ENCODE data around the gene BTNL9.
"Not testable (repeated sequence)": the region's sequence is repeated elsewhere in the genome, so short reads cannot be mapped to it uniquely, and the experiment has no call there.

BTNL9 gene

GRCh38 chr5:181060924-181061323 lies 20.9 kb downstream of the BTNL9 start:
- DNase-seq (ENCODE audit: low read depth in 2 of 2, low spot score in 1 of 2): no peak

- no peak for DNase-seq (ENCODE audit: low read depth in 2 of 2, low spot score in 1 of 2)
These were observed 21.6 kb downstream of the BTNL9 start for GRCh38 chr5:181061645-181062044.

DNA sequence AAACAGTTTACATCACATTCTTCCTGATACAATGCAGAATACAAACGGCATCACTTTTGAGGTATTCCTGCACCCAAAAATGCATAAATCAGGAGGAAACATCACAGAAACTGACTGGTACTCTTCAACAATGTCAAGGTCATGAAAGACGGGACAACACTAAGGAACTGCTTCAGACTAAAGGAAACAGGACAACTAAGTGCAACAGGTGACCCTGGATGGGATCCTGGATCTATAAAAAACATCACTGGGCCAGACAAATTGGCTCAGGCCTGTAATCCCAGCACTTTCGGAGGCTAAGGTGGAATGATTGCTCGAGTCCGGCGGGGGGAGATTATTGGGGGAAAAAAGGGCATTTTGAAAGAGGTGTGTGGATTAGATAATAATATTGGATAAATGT lies 22.6 kb downstream of the BTNL9 start:
- DNase-seq (ENCODE audit: low read depth in 2 of 2, low spot score in 1 of 2): no peak

DNA sequence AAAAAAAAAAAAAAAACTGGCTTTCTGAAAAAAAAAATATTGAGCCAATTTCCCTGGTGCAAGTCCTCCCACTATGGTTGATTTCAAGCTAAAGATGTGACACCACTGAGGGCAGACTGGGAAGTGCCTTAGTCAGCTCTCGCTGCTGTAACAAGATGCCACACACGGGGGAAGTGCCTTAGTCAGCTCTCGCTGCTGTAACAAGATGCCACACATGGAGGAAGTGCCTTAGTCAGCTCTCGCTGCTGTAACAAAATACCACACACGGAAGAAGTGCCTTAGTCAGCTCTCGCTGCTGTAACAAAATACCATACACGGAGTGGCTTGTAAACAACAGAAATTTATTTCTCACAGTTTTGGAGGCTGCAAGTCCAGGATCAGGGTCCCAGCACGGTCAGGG lies 23.4 kb downstream of the BTNL9 start:
- no peak for DNase-seq (ENCODE audit: low read depth in 2 of 2, low spot score in 1 of 2)

- DNase-seq (ENCODE audit: low read depth in 2 of 2, low spot score in 1 of 2): no peak
These were observed 24.9 kb downstream of the BTNL9 start for GRCh38 chr5:181064987-181065386.

DNA sequence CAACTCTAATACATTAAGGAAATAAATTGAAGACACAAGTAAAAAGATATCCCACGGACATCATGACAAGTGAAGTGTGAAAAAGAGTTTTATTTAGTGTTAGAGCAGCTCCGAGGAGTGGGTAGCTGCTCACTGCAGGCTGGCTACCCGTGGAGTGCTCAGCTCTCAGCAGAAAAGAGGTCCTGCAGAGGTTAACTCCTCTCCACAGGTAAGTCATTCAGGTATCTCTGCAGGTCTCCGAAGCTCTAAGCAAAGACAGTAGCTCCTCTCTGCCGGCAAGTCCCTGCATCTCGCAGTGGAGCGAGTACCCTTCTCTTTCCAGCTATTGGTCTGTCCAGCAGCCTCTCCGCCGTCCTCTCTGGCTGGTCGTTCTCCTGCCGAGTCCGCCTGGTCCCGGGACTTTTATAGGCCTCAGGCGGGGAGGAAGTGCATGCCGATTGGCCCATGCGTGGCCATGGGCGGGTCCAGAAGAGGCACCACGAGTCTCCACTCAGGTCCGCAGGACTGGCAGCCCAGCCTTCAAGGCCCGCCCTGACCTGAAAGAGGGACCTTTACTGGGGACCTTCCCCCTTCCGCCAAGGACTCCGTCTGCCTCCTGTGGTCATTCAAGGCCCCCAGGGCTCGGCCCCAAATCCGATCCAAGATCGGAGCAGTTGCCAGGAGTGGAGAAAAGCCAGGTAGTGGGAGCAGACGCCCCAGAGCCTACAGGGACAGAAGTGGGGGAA lies 29.9 kb downstream of the BTNL9 start:
- no peak for DNase-seq (ENCODE audit: low read depth in 2 of 2, low spot score in 1 of 2)

GRCh38 chr5:181070523-181070922 lies 30.5 kb downstream of the BTNL9 start:
- DNase-seq (ENCODE audit: low read depth in 2 of 2, low spot score in 1 of 2): no peak

- DNase-seq (ENCODE audit: low read depth in 2 of 2, low spot score in 1 of 2): no peak
These were observed 31.2 kb downstream of the BTNL9 start for GRCh38 chr5:181071257-181071656.

DNA sequence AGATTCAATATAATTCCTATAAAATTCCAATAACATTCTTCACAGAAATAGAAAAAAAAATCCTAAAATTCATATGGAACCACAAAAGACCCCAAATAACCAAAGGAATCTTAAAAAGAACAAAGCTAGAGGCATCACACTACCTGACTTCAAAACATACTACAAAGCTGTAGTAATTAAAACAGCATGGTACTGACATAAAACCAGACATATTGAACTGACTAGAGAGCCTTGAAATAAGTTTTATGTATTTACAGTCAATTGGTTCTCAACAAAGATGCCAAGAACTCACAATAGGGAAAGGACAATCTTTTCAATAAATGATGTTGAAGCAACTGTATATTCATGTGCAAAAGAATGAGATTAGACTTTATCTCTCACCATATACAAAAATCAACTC lies 36.9 kb downstream of the BTNL9 start:
- no peak for DNase-seq (ENCODE audit: low read depth in 2 of 2, low spot score in 1 of 2)

GRCh38 chr5:181081989-181082388 lies 41.9 kb downstream of the BTNL9 start:
- no peak for DNase-seq (ENCODE audit: low read depth in 2 of 2, low spot score in 1 of 2)

- DNase-seq (ENCODE audit: low read depth in 2 of 2, low spot score in 1 of 2): no peak
These were observed 44.6 kb downstream of the BTNL9 start for GRCh38 chr5:181084621-181085195.

GRCh38 chr5:181086026-181086883 lies 46.2 kb downstream of the BTNL9 start:
- no peak for DNase-seq (ENCODE audit: low read depth in 2 of 2, low spot score in 1 of 2)

GRCh38 chr5:181086884-181087205 lies 46.8 kb downstream of the BTNL9 start:
- DNase-seq (ENCODE audit: low read depth in 2 of 2, low spot score in 1 of 2): no peak

DNA sequence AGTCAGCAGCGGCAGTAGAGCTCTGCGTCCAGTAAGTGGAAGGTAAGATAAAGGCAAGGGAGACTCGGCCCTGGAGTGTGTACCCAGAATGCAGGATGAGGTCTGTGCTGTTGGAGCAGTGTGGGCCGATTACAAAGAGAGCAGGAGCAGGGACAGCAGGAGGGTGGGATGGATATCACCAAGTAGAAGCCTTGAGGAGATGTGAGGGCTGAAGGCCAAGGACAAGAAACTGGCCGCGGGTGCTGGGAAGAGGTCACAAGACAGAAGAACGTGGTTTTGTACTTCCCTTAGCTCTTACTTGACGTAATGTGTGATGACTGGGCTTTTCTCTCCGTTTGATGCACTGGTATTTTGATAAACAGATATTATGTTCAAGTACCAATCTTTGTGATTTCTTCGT lies 47.2 kb downstream of the BTNL9 start:
- DNase-seq (ENCODE audit: low read depth in 2 of 2, low spot score in 1 of 2): no peak

DNA sequence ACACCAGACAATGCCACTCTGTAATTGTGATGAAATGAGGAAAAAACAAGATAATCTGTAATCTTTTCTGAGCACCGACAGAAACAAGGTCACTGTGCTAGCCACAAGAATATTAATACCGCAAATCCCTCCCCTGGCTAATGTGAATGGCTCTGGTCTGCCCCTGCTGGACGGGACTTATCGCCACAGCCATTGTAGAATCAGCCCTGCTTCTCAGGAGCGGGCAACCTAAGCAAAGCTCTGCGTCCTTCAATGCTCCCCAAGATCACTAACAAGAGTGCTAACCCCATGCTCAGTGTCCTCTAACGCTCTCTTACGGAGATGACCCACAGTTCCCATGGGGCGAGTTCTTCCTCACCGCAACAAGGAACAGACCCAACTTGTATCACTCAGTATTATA lies 48.2 kb downstream of the BTNL9 start:
- DNase-seq (ENCODE audit: low read depth in 2 of 2, low spot score in 1 of 2): no peak

DNA sequence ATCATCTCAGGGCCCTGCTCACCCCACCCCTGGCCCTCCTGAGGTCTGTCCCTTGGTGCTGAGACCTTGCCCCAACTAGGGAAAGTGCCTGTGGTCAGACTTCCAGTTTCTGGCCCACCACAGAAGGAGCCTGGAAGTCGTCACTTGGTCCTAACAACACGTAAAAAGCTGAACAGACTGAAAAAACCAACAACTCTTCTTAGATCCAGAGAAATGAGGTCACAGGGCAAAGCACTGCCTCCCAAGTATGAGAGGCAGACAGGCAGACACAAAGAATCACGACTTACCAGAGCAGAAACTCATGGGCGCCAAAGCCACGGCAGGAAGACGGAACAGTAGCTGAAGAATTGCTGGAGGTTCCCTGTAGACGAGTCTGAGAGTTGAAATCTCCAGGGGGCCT lies 52.4 kb downstream of the BTNL9 start:
- DNase-seq (ENCODE audit: low read depth in 2 of 2, low spot score in 1 of 2): no peak

DNA sequence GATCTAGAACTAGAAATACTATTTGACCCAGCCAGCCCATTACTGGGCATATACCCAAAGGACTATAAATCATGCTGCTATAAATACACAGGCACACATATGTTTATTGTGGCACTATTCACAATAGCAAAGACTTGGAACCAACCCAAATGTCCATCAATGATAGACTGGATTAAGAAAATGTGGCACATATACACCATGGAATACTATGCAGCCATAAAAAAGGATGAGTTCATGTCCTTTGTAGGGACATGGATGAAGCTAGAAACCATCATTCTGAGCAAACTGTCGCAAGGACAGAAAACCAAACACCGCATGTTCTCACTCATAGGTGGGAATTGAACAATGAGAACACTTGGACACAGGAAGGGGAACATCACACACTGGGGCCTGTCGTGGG lies 55.1 kb downstream of the BTNL9 start:
- not testable (repeated sequence) for DNase-seq (ENCODE audit: low read depth in 2 of 2, low spot score in 1 of 2)

DNA sequence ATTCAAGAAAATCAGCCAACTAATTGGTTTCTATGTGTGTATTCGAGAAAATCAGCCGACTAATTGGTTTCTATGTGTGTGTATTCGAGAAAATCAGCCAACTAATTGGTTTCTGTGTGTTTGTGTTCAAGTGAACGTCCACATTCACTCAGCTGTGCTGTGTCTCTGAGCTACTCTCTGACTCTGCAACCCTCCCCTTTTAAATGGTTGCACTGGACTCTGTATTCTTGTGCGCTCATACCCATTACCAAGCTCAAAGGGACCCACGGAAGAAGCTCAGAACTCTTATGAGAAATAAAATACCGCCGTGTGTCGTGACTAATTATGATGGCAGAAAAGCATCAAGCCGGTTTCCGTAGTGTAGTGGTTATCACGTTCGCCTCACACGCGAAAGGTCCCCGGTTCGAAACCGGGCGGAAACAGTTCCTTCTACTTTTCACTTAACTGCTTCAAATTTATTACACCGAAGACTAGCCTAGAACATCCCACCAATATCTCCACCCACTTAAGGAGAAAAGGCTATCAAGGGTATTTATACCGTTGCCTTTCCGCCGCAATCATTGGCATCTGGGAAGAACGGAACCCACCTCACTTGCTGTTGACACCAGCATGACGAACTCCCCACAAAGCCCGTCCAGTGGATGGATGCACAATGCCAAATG lies 56.8 kb downstream of the BTNL9 start:
- not testable (repeated sequence) for DNase-seq (ENCODE audit: low read depth in 2 of 2, low spot score in 1 of 2)

DNA sequence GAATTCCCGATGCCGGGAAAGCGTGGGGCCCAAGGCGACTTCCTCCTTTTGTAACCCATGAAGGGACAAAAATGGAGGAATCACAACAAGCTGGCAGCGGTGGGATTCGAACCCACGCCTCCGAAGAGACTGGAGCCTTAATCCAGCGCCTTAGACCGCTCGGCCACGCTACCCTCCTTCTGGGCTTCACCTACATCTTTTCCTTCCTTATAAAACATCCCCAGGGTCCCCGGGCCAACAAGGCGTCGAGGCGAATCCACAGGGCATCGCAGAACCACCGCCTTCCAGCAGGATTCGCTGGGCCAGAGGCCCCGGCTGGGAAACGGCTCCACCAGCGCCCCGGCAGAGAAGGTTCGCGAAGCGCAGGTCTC lies 57.3 kb downstream of the BTNL9 start:
- DNase-seq (ENCODE audit: low read depth in 2 of 2, low spot score in 1 of 2): not testable (repeated sequence)

- not testable (repeated sequence) for DNase-seq (ENCODE audit: low read depth in 2 of 2, low spot score in 1 of 2)
These were observed 57.9 kb downstream of the BTNL9 start for GRCh38 chr5:181097759-181098491.

Data from stimulated activated CD8-positive, alpha-beta memory T cell treated with anti-CD3 and anti-CD28 coated beads, Interleukin-4, amount 100 ng/mL, for 1 hour (primary cell).